ENCODE results near the gene CPN1.
"Not testable (repeated sequence)": the region's sequence is repeated elsewhere in the genome, so short reads cannot be mapped to it uniquely, and the experiment has no call there.

CPN1 gene

DNA sequence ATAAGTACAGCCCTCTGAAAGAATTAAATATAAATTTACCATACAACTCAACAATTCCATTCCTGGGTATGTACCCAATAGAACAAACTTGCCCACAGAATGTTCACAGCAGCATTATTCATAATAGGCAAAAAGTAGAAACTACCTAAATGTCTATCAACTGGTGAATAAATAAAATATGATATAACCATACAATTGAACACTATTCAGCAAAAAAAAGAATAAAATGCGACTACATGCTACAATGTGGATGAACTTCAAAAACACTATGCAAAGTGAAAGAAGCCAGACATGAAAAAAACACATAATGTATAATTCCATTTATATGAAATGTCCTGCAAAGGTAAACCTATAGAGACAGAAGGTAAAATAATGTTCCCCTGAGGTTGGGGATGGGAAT, 2.0 kb upstream of the CPN1 start:
- no peak for DNase-seq (ENCODE audit: low spot score)
- TF ChIP-seq, protein P1, sequence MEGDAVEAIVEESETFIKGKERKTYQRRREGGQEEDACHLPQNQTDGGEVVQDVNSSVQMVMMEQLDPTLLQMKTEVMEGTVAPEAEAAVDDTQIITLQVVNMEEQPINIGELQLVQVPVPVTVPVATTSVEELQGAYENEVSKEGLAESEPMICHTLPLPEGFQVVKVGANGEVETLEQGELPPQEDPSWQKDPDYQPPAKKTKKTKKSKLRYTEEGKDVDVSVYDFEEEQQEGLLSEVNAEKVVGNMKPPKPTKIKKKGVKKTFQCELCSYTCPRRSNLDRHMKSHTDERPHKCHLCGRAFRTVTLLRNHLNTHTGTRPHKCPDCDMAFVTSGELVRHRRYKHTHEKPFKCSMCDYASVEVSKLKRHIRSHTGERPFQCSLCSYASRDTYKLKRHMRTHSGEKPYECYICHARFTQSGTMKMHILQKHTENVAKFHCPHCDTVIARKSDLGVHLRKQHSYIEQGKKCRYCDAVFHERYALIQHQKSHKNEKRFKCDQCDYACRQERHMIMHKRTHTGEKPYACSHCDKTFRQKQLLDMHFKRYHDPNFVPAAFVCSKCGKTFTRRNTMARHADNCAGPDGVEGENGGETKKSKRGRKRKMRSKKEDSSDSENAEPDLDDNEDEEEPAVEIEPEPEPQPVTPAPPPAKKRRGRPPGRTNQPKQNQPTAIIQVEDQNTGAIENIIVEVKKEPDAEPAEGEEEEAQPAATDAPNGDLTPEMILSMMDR (IDR thresholded peaks at IDR 0.05; ENCODE audit: extremely low read depth, insufficient read depth, missing control alignments) = no peak
- in situ Hi-C loops (cut with MboI; ENCODE audit: low pct_unique_long_range_greater_than_20kb, low sequenced_read_pairs, unreplicated experiment) = no loop called here

DNA sequence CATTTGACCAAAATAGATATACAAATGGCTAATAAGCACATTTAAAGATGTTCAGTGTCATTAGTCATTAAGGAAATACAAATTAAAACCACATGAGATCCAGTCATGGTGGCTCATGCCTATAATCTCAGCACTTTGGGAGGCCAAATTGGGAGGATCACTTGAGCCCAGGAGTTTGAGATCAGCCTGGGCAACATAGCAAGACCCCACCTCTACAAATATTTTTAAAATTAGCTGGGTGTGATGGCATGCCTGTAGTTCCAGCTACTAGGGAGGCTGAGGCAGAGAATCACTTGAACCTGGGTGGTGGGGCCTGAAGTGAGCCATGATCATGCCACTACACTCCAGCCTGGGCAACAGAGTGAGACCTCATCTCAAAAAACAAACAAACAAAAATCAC, 607 bp upstream of the CPN1 start:
- in situ Hi-C loops (cut with MboI; ENCODE audit: low pct_unique_long_range_greater_than_20kb, low sequenced_read_pairs, unreplicated experiment) = not testable (repeated sequence)

DNA sequence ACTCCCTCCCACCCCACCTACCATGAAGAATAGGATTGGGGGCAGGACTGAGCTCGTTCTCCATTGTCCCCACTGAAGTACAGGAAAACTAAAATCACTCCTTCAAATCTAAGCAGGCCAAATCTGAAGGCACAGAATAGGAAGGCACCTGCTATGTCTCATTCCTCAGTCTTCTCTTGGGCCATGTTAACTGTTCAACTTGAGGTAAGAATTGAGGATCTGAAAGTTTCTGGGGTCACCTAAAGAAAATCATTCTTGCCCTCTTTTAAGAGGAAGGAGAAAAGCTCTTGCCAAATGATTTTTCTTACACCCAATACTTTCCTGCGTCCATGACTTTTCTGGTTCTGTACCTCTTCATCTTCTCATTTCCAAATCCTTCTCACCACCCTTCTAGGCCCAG, 4.9 kb downstream of the CPN1 start:
- TF ChIP-seq, protein P1 (IDR thresholded peaks at IDR 0.05; ENCODE audit: extremely low read depth, insufficient read depth, missing control alignments) = no peak
- in situ Hi-C loops (cut with MboI; ENCODE audit: low pct_unique_long_range_greater_than_20kb, low sequenced_read_pairs, unreplicated experiment) = no loop called here
- DNase-seq (ENCODE audit: low spot score) = no peak

More for the DNA sequence above, 607 bp upstream of the CPN1 start:
- not testable (repeated sequence) for DNase-seq (ENCODE audit: low spot score)

DNA sequence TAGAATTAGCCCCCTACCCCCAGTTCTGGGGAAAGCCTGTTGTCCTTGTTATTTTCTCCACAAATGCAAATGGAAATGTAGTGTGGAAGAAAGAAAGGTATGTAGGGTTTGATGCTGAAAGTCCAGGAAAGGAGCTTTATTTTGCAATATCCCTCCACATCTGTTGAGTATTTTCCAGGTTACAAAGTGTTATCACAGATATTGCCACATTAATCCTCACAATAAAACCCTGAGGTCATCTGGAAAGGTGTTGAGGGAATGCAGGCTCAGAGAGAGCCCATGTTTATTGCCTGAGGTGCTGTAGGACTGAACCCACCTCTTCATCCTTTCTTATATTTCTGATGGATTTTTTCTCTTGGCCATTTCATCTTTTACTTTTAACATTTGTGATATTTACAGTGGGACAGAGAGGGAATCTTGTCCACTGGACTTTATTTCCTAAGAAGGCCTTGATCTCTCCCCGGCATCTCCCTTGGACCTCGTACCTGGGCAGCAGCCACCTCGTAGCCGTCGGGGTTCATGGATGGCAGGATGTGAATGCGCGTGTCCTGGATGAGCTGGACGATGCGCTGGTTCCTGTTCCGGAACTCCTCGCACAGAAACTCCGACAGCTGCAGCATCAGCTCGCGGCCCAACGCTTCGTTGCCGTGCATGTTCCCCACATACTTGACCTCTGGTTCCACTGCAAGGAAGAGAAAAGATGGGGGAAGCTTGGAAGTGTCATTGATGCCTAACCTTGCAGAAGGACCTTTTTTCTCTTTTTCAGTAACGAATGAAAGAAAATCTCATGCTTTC, 6.0 kb downstream of the CPN1 start:
- in situ Hi-C loops (cut with MboI; ENCODE audit: low pct_unique_long_range_greater_than_20kb, low sequenced_read_pairs, unreplicated experiment) = no loop called here
- TF ChIP-seq, protein P1 (IDR thresholded peaks at IDR 0.05; ENCODE audit: extremely low read depth, insufficient read depth, missing control alignments) = no peak
- no peak for DNase-seq (ENCODE audit: low spot score)

DNA sequence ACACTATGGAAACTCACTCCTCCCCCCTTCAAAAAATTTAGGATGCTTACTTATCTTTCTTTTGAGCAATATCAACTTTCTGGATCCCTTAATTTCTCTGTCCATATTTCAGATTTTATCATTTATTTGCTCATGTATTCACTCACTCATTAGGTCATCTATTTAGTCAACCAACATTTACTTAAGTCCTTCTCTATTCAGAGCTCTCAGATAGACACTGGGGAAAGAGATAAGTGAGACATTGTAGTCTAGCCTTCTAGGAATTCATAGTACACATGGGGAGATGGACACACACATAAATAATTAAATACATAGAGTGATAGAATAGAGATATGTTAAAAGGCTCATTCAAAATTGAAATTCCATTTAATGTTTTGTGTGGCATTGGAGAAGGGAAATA, 9.2 kb downstream of the CPN1 start:
- in situ Hi-C loops (cut with MboI; ENCODE audit: low pct_unique_long_range_greater_than_20kb, low sequenced_read_pairs, unreplicated experiment) = no loop called here
- TF ChIP-seq, protein P1 (IDR thresholded peaks at IDR 0.05; ENCODE audit: extremely low read depth, insufficient read depth, missing control alignments) = no peak
- DNase-seq (ENCODE audit: low spot score) = no peak

DNA sequence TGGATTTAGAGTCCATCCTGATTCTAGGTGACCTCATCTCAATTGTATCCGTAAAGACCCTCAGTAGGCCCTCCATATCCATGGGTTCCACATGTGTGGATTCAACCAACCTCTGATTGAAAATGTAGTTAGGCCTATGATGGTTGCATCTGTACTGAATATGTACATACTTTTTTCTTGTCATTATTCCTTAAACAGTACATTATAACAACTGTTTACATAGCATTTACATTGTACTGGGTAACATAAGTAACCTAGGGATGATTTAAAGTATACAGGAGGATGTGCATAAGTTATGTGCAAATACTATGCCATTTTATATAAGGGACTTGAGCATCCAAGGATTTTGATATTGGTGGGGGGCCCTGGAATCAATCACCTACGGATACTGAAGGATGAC, 10.1 kb downstream of the CPN1 start:
- in situ Hi-C loops (cut with MboI; ENCODE audit: low pct_unique_long_range_greater_than_20kb, low sequenced_read_pairs, unreplicated experiment) = no loop called here
- DNase-seq (ENCODE audit: low spot score) = no peak
- TF ChIP-seq, protein P1 (IDR thresholded peaks at IDR 0.05; ENCODE audit: extremely low read depth, insufficient read depth, missing control alignments) = no peak

DNA sequence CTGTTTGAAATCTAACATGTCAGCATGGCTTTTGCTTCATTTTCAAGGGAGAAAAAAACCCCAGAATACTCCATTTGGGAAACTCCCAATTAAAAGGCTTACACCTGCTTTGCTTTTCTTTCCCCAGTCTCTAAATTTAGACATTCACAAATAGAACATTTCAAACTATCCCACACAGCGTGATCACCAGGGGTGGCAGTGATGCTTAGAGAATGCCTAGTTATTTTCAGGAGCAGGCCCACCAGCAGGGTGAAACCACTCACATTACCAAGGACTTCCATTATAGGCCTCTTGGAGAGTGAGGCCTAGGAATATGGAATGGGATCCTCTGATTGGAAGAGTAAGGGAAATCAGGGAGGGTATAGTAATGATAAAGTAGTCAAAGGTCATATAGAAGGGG, 14.2 kb downstream of the CPN1 start:
- DNase-seq (ENCODE audit: low spot score) = no peak
- in situ Hi-C loops (cut with MboI; ENCODE audit: low pct_unique_long_range_greater_than_20kb, low sequenced_read_pairs, unreplicated experiment) = no loop called here
- TF ChIP-seq, protein P1 (IDR thresholded peaks at IDR 0.05; ENCODE audit: extremely low read depth, insufficient read depth, missing control alignments) = no peak

All from GM13977 (cell line).